Ishikawa (cell line): ENCODE results near the gene LRFN2.

Experiments
- CEBPB ChIP-seq: IDR thresholded peaks from 2 replicates; pipeline ENCODE4 v1.6.1; 2012
- CREB1 ChIP-seq: IDR thresholded peaks from 2 replicates; pipeline ENCODE4 v1.6.1; 2012; ENCODE audit warnings: low read depth
- EGR1 ChIP-seq: IDR thresholded peaks from 2 replicates; pipeline ENCODE4 v1.6.1; 2012
- EP300 ChIP-seq: IDR thresholded peaks from 2 replicates; pipeline ENCODE4 v1.6.1; 2012; ENCODE audit warnings: borderline replicate concordance
- FOXM1 ChIP-seq: IDR thresholded peaks from 2 replicates; pipeline ENCODE4 v1.6.1; 2012; ENCODE audit warnings: low read depth, borderline replicate concordance
- NFIC ChIP-seq: IDR thresholded peaks from 2 replicates; pipeline ENCODE4 v1.6.1; 2012
- RAD21 ChIP-seq: IDR thresholded peaks from 2 replicates; pipeline ENCODE4 v1.6.1; 2012; ENCODE audit warnings: low read depth
- REST ChIP-seq: IDR thresholded peaks from 2 replicates; pipeline ENCODE4 v1.6.1; 2012; ENCODE audit warnings: low read depth, mild to moderate bottlenecking
- TAF1 ChIP-seq: IDR thresholded peaks from 2 replicates; pipeline ENCODE4 v1.6.1; 2012; ENCODE audit warnings: low read depth, mild to moderate bottlenecking
- TCF12 ChIP-seq: IDR thresholded peaks from 2 replicates; pipeline ENCODE4 v1.6.1; 2012; ENCODE audit warnings: low read depth
- TEAD4 ChIP-seq: IDR thresholded peaks from 2 replicates; pipeline ENCODE4 v1.6.1; 2012
- USF1 ChIP-seq: IDR thresholded peaks from 2 replicates; pipeline ENCODE4 v1.6.1; 2012
- YY1 ChIP-seq: IDR thresholded peaks from 2 replicates; pipeline ENCODE4 v1.6.1; 2012; ENCODE audit warnings: low read depth
- ZBTB7A ChIP-seq: IDR thresholded peaks from 2 replicates; pipeline ENCODE4 v1.6.1; 2012; ENCODE audit warnings: low read depth
- TF ChIP-seq, protein P1 (sequence below): IDR thresholded peaks from 2 replicates; pipeline ENCODE4 v1.6.1; 2012

Gene LRFN2

GRCh38 chr6:40611912-40612311 lies 24.7 kb upstream of the LRFN2 start:
- TF ChIP-seq USF1 (no peak), NFIC (no peak), ZBTB7A (no peak)

DNA sequence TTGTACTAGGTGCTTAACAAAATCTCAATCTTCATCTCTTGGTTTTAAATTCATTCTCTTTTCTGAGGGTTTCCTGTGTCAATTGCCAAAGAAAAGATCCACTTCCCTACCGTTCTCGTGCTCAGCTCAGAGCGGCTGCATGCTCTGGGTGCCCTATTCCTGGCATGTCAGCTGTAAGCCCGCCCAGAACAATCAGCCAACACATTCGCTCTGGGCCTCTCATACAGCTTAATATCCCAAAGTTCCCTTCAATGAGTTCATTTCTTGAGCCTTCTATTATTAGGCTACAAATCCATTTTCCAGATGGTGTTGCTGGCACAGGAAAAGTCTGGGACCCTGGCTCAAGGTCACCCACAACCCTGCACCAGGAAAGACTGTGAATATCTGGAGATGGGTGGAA lies 24.3 kb upstream of the LRFN2 start:
- no peak for TF ChIP-seq REST
- no peak for TF ChIP-seq TAF1
- no peak for TF ChIP-seq NFIC
- no peak for TF ChIP-seq RAD21
- TF ChIP-seq CREB1 = no peak
- no peak for TF ChIP-seq FOXM1
- TF ChIP-seq TEAD4 = no peak
- TF ChIP-seq CEBPB = no peak
- TF ChIP-seq TCF12 = no peak
- no peak for TF ChIP-seq USF1
- TF ChIP-seq ZBTB7A = no peak
- no peak for TF ChIP-seq YY1
- TF ChIP-seq EGR1 = no peak
- TF ChIP-seq, protein P1, sequence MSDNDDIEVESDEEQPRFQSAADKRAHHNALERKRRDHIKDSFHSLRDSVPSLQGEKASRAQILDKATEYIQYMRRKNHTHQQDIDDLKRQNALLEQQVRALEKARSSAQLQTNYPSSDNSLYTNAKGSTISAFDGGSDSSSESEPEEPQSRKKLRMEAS = no peak

- TF ChIP-seq TCF12 (no peak), EGR1 (no peak), YY1 (no peak), ZBTB7A (no peak)
Observed at GRCh38 chr6:40610229-40610628, 23.1 kb upstream of the LRFN2 start.

GRCh38 chr6:40606981-40607380 lies 19.8 kb upstream of the LRFN2 start:
- TF ChIP-seq NFIC = no peak
- no peak for TF ChIP-seq REST
- TF ChIP-seq CEBPB = no peak
- TF ChIP-seq FOXM1 = no peak
- TF ChIP-seq USF1 = no peak
- no peak for TF ChIP-seq EP300
- TF ChIP-seq TEAD4 = no peak
- TF ChIP-seq CREB1 = no peak
- no peak for TF ChIP-seq TAF1
- TF ChIP-seq TCF12 = no peak
- TF ChIP-seq, protein P1 = no peak
- TF ChIP-seq EGR1 = no peak
- no peak for TF ChIP-seq RAD21
- TF ChIP-seq YY1 = no peak
- no peak for TF ChIP-seq ZBTB7A

DNA sequence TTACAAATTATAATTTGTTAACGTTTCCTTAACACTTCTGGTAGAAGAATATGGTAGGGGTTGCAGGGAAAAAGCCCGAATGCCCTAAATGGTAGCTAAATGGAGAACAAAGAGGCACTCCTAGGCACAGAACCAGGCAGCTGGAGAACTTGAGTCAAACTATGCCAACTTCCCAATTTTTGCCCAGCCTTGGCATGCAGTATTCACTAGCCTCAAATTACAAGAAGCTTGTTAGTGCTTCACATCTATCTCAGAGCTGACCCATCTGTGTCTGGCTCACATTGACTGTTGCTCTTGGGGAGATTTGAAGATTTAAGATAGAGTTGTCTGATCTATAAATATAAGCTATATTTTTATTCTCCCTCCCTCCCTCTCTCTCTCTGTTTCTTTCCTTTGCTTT lies 19.4 kb upstream of the LRFN2 start:
- no peak for TF ChIP-seq TCF12
- TF ChIP-seq EGR1 = no peak
- TF ChIP-seq NFIC = no peak
- no peak for TF ChIP-seq CREB1
- TF ChIP-seq RAD21 = no peak
- TF ChIP-seq REST = no peak
- TF ChIP-seq, protein P1 = no peak
- TF ChIP-seq YY1 = no peak
- TF ChIP-seq ZBTB7A = no peak
- TF ChIP-seq USF1 = no peak
- no peak for TF ChIP-seq CEBPB
- no peak for TF ChIP-seq TEAD4
- TF ChIP-seq FOXM1 = no peak
- no peak for TF ChIP-seq TAF1
- no peak for TF ChIP-seq EP300
